IPS DF 6.9 (cell line): ENCODE measurements around the gene ARFGAP3.
"Not testable (repeated sequence)": the region's sequence is repeated elsewhere in the genome, so short reads cannot be mapped to it uniquely, and the experiment has no call there.

Source experiments
- DNase-seq: peaks from one replicate; pipeline ENCODE4 v3.0.0-alpha.2; 2013; ENCODE audit warnings: low read depth, low spot score
- H3K27ac ChIP-seq: one replicate; pipeline ENCODE4 v1.5.1; 2013; ENCODE audit warnings: low read length, control low read depth
- H3K27me3 ChIP-seq: 2 replicates; pipeline ENCODE4 v1.6.1; 2013; ENCODE audit warnings: mild to moderate bottlenecking, low read length; ENCODE audit not compliant: control insufficient read depth, insufficient read depth
- H3K36me3 ChIP-seq: 2 replicates; pipeline ENCODE4 v1.6.1; 2013; ENCODE audit warnings: low read length; ENCODE audit not compliant: control insufficient read depth, insufficient read depth
- H3K4me1 ChIP-seq: 2 replicates; pipeline ENCODE4 v1.6.1; 2013; ENCODE audit warnings: low read length; ENCODE audit not compliant: control insufficient read depth, insufficient read depth
- H3K4me3 ChIP-seq: 2 replicates; pipeline ENCODE4 v1.5.1; 2013; ENCODE audit warnings: mild to moderate bottlenecking, low read length
- H3K9me3 ChIP-seq: 2 replicates; pipeline ENCODE4 v1.6.1; 2013; ENCODE audit warnings: low read length, inconsistent platforms; ENCODE audit not compliant: control insufficient read depth, insufficient read depth
- WGBS: extraction: QIAGEN DNeasy Blood & Tissue Kit; methylation state at CpG from one replicate; pipeline ENCODE4 v1.1.7; 2013; ENCODE audit warnings: mixed read lengths, missing lambda C conversion rate; ENCODE audit not compliant: insufficient read length, insufficient coverage; 5-methylcytosine and 5-hydroxymethylcytosine counted together

ARFGAP3 gene

DNA sequence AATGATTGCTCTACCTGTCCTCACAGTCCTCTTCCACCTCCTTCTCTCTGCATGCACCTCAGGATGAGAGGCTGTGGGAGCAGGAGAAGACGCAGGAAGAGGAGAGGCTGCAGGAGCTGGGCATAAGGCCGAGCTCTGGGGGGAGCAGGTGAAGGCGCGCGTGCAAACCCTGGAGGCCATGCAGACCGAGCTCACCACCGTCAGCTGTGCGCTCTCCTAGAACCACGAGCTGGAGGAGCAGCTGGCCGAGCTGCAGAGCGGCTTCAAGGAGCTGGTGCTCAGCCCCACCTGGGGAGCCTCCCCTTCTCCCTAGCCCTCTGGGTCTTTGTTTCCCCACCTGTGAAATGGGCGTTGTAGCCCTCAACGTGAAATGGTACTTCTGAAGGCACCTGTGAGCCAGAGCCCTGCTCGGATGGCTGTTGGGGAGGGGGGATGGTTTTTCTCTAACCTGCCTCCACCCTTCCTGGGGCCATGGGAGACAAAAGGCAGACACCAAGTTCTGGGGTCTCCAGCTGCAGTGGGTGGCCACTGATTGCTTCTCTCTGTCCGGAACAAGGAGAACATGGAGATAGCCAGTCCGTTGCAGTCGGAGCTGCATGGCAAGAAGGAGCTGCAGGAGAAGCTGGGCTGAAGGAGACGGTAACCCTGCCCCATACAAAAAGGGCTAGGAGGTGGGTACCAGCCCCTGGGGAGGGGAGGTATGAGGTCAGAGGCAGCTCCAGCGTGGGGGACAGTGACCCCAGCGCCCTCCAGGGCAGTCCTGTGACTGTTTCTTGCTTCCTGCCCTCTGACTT lies 71.2 kb downstream of the ARFGAP3 start:
- Histone ChIP-seq H3K9me3 (no peaks in the 10 kb centered on the region), H3K27me3 (no peaks in the 10 kb centered on the region), H3K27ac (no peak overlapping the region), H3K4me3 (no peak overlapping the region), H3K36me3 (no peaks in the 10 kb centered on the region), H3K4me1 (no peaks in the 10 kb centered on the region)
- WGBS, result no CpG with 5 or more reads among the region's 20 CpGs
- DNase-seq, result no peak

DNA sequence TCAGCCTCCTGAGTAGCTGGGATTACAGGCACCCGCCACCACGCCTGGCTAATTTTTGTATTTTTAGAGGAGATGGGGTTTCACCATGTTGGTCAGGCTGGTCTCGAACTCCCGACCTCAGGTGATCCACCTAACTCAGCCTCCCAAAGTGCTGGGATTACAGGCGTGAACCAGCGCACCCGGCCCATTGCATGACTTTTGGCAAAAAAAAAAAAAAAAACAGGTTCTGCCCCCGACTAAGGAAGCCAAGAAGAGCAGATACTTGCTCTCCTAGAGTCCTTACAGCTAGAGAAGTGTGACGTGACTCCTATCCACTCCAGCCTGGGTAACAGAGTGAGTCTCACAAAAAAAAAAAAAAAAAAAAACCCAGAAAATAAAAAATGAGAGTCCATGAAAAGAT lies 74.8 kb downstream of the ARFGAP3 start:
- no CpG with 5 or more reads among the region's 9 CpGs for WGBS
- DNase-seq, H3K27ac ChIP-seq, H3K27me3 ChIP-seq, H3K4me1 ChIP-seq, H3K36me3 ChIP-seq, H3K4me3 ChIP-seq, H3K9me3 ChIP-seq: not testable (repeated sequence)

- no peaks in the 10 kb centered on the region for H3K9me3 ChIP-seq
- peak; percentile 76 for DNase-seq
- no CpG with 5 or more reads among the region's 6 CpGs for WGBS
- no peaks in the 10 kb centered on the region for H3K27me3 ChIP-seq
- no peak overlapping the region for H3K4me3 ChIP-seq
- no peak overlapping the region for H3K27ac ChIP-seq
- H3K4me1 ChIP-seq, result peaks cover 1% of the 10 kb centered on the region; the same call in 1 of the 2 replicates
- H3K36me3 ChIP-seq, result no peaks in the 10 kb centered on the region
Measured at GRCh38 chr22:42780070-42780540, 77.0 kb downstream of the ARFGAP3 start.

DNA sequence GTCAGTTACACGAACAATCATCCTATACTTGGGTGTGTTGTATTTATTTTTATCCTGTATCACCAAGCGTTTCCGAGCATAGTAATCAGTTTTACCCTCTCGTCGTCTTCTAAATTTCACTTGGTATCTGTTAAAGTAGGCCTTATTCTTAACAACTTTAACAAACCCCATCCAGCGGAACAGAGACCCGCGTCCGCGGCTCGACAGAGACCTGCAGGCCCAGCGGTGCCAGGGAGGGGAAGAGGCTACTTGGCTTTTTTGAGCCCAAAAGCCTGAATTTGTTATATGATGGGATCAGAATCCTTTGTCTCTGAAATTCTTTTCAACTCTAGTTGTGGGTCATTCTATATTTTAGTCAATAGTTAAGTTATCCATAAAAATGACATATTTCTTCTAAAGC lies 79.9 kb downstream of the ARFGAP3 start:
- WGBS, result no CpG with 5 or more reads among the region's 12 CpGs
- Histone ChIP-seq H3K27ac (no peak overlapping the region), H3K9me3 (no peaks in the 10 kb centered on the region), H3K27me3 (no peaks in the 10 kb centered on the region), H3K36me3 (no peaks in the 10 kb centered on the region), H3K4me3 (no peak overlapping the region), H3K4me1 (peaks cover 6% of the 10 kb centered on the region)
- DNase-seq, result no peak

GRCh38 chr22:42773167-42773566 lies 83.9 kb downstream of the ARFGAP3 start:
- H3K27ac ChIP-seq, result no peak overlapping the region
- no peaks in the 10 kb centered on the region for H3K9me3 ChIP-seq
- no peaks in the 10 kb centered on the region for H3K27me3 ChIP-seq
- no CpG with 5 or more reads among the region's 14 CpGs for WGBS
- DNase-seq, result no peak
- H3K4me1 ChIP-seq, result peaks cover 6% of the 10 kb centered on the region
- H3K4me3 ChIP-seq, result no peak overlapping the region
- H3K36me3 ChIP-seq, result no peaks in the 10 kb centered on the region

DNA sequence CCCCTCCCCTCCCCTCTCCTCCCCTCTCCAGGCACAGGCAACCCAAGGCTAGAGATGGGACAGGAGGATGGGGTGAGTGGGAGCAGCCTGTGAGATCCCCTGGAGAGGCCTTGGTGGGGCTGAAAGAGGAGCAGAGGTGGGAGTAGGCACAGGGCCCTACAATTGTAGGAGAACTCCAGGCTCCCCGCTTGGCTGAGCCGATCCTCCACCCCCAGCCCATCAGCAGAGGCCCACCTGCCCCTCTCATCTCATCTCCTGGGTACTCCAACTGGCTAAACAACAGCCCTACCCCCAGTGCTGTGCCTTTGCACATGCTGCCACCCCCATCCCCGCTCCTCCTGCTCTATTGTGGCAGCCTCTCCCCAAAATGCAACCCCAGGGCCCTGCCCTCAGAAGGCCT lies 84.4 kb downstream of the ARFGAP3 start:
- Histone ChIP-seq H3K4me1 (peaks cover 6% of the 10 kb centered on the region), H3K4me3 (no peak overlapping the region), H3K36me3 (no peaks in the 10 kb centered on the region), H3K27me3 (no peaks in the 10 kb centered on the region), H3K9me3 (no peaks in the 10 kb centered on the region), H3K27ac (no peak overlapping the region)
- no CpG with 5 or more reads among the region's 3 CpGs for WGBS
- DNase-seq, result no peak

GRCh38 chr22:42770941-42771647 lies 86.0 kb downstream of the ARFGAP3 start:
- no peaks in the 10 kb centered on the region for H3K9me3 ChIP-seq
- H3K4me1 ChIP-seq, result peaks cover 4% of the 10 kb centered on the region
- no peaks in the 10 kb centered on the region for H3K36me3 ChIP-seq
- H3K27ac ChIP-seq, result no peak overlapping the region
- no peak for DNase-seq
- H3K4me3 ChIP-seq, result no peak overlapping the region
- 100% methylated on average over 1 of the region's 15 CpGs for WGBS
- no peaks in the 10 kb centered on the region for H3K27me3 ChIP-seq

GRCh38 chr22:42770448-42770726 lies 86.7 kb downstream of the ARFGAP3 start:
- H3K27me3 ChIP-seq, result no peaks in the 10 kb centered on the region
- H3K36me3 ChIP-seq, result no peaks in the 10 kb centered on the region
- no peak overlapping the region for H3K4me3 ChIP-seq
- DNase-seq, result no peak
- H3K4me1 ChIP-seq, result peaks cover 4% of the 10 kb centered on the region
- H3K9me3 ChIP-seq, result no peaks in the 10 kb centered on the region
- no peak overlapping the region for H3K27ac ChIP-seq
- no CpG with 5 or more reads among the region's 4 CpGs for WGBS

GRCh38 chr22:42769574-42770447 lies 87.3 kb downstream of the ARFGAP3 start:
- Histone ChIP-seq H3K27me3 (no peaks in the 10 kb centered on the region), H3K4me3 (no peak overlapping the region), H3K36me3 (no peaks in the 10 kb centered on the region), H3K27ac (no peak overlapping the region), H3K9me3 (no peaks in the 10 kb centered on the region), H3K4me1 (peaks cover 4% of the 10 kb centered on the region)
- no peak for DNase-seq
- WGBS, result no CpG with 5 or more reads among the region's 50 CpGs

DNA sequence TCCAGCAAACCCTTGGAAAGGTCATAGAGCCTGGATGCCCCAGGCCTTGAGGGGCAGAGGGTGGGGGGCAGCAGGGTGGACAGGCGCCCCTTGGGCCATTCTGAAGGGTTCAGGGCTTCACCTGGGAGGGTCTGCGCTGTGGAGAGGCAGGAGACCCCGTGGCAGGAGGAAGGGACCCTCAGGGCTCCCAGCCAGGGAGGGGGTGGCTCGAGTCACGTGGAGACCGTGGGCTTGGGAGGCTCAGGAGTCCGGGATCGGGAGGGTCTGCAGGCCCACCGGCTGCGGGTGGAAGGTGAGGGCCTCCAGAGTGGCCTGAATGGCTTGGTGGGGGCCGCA lies 87.9 kb downstream of the ARFGAP3 start:
- H3K36me3 ChIP-seq, result no peaks in the 10 kb centered on the region
- H3K4me1 ChIP-seq, result peaks cover 4% of the 10 kb centered on the region
- DNase-seq, result no peak
- H3K9me3 ChIP-seq, result no peaks in the 10 kb centered on the region
- H3K27me3 ChIP-seq, result no peaks in the 10 kb centered on the region
- H3K4me3 ChIP-seq, result no peak overlapping the region
- H3K27ac ChIP-seq, result no peak overlapping the region
- no CpG with 5 or more reads among the region's 11 CpGs for WGBS
